ENCODE results near the gene ANP32E. TPM values are rescaled to one million over a fixed set of nuclear protein-coding genes. Genes with fewer than 3 reads are reported as not detected.

Gene ANP32E
- total and polyA plus RNA-seq, 9 of the 15 experiments (the other 6 are each of a cell fraction or from before 2014, with no cell fraction given): 60.4 to 197 (median 104) TPM

DNA sequence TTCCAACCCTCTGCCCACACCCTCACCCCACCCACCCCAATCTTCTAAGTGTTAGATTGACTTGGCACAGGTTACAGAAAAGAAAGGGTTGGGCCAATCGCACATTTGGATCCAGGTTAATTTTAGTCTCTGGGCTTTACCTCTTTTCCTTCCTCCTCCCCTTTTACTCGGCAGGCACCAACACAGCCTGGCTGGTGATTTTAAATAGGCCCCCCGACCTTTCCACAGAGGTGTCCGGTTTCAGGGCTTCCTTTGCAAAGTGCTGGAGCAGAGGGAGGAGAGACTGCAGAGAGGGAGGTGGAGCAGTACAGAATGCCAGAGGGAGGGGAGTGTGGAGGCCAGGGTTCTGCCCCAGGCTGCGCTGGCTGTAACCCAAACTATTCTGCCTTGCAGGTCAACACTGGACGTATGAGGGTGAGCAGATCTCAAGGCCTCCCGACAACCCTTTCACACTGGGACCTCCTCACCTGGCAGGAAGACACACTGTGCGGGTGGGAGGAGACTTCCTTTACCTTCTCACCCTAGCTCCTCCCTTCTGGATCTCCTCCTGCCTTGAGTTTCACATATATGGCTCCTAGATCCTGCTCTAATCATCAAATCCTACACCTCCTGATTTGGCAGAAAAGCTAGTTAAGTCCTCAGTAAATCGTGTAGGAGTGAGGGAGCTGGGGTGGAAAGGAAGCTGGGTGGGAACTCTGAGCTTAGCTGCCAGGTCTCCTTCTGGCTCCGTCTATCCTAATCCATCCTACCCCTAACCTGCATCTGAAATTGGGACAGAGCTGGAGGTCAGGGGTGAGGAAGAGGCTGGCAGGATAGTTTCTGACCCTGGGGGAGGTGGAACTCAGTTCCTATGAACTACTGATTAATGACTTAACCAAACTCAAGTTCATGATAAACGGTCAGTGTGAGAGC is 24.1 kb upstream of the ANP32E start (continued):
- no peak for TF ChIP-seq CREM (IDR thresholded peaks at IDR 0.05; ENCODE audit: low read depth)
- TF ChIP-seq USF1 (CRISPR knock-in tag; IDR thresholded peaks at IDR 0.05): no peak
- TF ChIP-seq MECOM (CRISPR knock-in tag; IDR thresholded peaks at IDR 0.05): no peak
- no peak for TF ChIP-seq ZNF778 (CRISPR knock-in tag; IDR thresholded peaks at IDR 0.05)
- TF ChIP-seq CBFA2T3 (IDR thresholded peaks at IDR 0.05): no peak
- TF ChIP-seq ATF4 (CRISPR knock-in tag; IDR thresholded peaks at IDR 0.05): no peak
- TF ChIP-seq, protein P1, sequence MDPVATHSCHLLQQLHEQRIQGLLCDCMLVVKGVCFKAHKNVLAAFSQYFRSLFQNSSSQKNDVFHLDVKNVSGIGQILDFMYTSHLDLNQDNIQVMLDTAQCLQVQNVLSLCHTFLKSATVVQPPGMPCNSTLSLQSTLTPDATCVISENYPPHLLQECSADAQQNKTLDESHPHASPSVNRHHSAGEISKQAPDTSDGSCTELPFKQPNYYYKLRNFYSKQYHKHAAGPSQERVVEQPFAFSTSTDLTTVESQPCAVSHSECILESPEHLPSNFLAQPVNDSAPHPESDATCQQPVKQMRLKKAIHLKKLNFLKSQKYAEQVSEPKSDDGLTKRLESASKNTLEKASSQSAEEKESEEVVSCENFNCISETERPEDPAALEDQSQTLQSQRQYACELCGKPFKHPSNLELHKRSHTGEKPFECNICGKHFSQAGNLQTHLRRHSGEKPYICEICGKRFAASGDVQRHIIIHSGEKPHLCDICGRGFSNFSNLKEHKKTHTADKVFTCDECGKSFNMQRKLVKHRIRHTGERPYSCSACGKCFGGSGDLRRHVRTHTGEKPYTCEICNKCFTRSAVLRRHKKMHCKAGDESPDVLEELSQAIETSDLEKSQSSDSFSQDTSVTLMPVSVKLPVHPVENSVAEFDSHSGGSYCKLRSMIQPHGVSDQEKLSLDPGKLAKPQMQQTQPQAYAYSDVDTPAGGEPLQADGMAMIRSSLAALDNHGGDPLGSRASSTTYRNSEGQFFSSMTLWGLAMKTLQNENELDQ (CRISPR knock-in tag; IDR thresholded peaks at IDR 0.05; ENCODE audit: borderline replicate concordance): no peak
- no peak for TF ChIP-seq NBN (IDR thresholded peaks at IDR 0.05; ENCODE audit: low read depth)
- TF ChIP-seq NR3C1 (CRISPR knock-in tag; IDR thresholded peaks at IDR 0.05): no peak
- no peak for TF ChIP-seq HMG20B (CRISPR knock-in tag; IDR thresholded peaks at IDR 0.05)
- no peak for TF ChIP-seq ATF7 (IDR thresholded peaks at IDR 0.05)
- no peak for TF ChIP-seq MIER1 (IDR thresholded peaks at IDR 0.05; ENCODE audit: low read depth)
- no peak for TF ChIP-seq CHD1 (IDR thresholded peaks at IDR 0.05; ENCODE audit: low read length)
- no peak for TF ChIP-seq TFE3 (CRISPR knock-in tag; IDR thresholded peaks at IDR 0.05)
- TF ChIP-seq ZNF785 (CRISPR knock-in tag; IDR thresholded peaks at IDR 0.05): no peak
- TF ChIP-seq PHTF2 (CRISPR knock-in tag; IDR thresholded peaks at IDR 0.05): no peak
- TF ChIP-seq STAG1 (CRISPR knock-in tag; IDR thresholded peaks at IDR 0.05; ENCODE audit: borderline replicate concordance): no peak
- no peak for TF ChIP-seq ARID2 (IDR thresholded peaks at IDR 0.05)
- no peak for TF ChIP-seq BACH1 (tag; IDR thresholded peaks at IDR 0.05)
- peak; percentile 26; the same call in 1 of the 2 replicates for TF ChIP-seq NFIC (IDR thresholded peaks at IDR 0.05)
- TF ChIP-seq ZNF224 (CRISPR knock-in tag; IDR thresholded peaks at IDR 0.05): no peak
- no peak for TF ChIP-seq IRF9 (tag; IDR thresholded peaks at IDR 0.05)
- TF ChIP-seq JUND (IDR thresholded peaks at IDR 0.05; ENCODE audit: borderline replicate concordance, low read depth, low read length): 0 out of 2 replicates have a peak, but pooled peaks have one; percentile 10
- TF ChIP-seq JUND (tag; IDR thresholded peaks at IDR 0.05; ENCODE audit: borderline replicate concordance, low read depth, low read length): no peak

All from K562 (cell line).